WTC11 (cell line): ENCODE data around the gene ISG20L2. TPM values are rescaled to one million over a fixed set of nuclear protein-coding genes. Genes with fewer than 3 reads are reported as not detected.

Source experiments
- ATAC-seq: fragments of 200-7000 bp; cut with Tn5 transposase; 2 replicates; pipeline ENCODE4 v1.10.0; 2021; ENCODE audit warnings: mild to moderate bottlenecking, moderate library complexity
- CTCF ChIA-PET: fragments of 300-600 bp; sonication (Branson Sonifier 250); formaldehyde crosslinking; loops from one replicate; lab custom pipeline; 2021; ENCODE audit warnings: antibody characterized with exemption; lab: Charles Lee
- POLR2A ChIA-PET: fragments of 350-600 bp; sonication (Branson Sonifier 250); formaldehyde crosslinking; loops from one replicate; lab custom pipeline; 2021; ENCODE audit warnings: antibody characterized with exemption; lab: Charles Lee
- DNase-seq: peaks from one replicate; pipeline ENCODE4 v3.0.0; 2021; ENCODE audit warnings: low spot score
- H3K27ac Mint-ChIP-seq: 2 replicates; pipeline ENCODE4 v1.8.0; 2021; ENCODE audit warnings: mixed read lengths
- H3K27me3 Mint-ChIP-seq: 2 replicates; pipeline ENCODE4 v1.8.0; 2021; ENCODE audit warnings: low read depth, mild to moderate bottlenecking, moderate library complexity, mixed read lengths
- H3K36me3 Mint-ChIP-seq: 2 replicates; pipeline ENCODE4 v1.8.0; 2021; ENCODE audit warnings: mixed read lengths
- H3K4me1 Mint-ChIP-seq: 2 replicates; pipeline ENCODE4 v1.8.0; 2022; ENCODE audit warnings: mixed read lengths
- H3K4me3 Mint-ChIP-seq: 2 replicates; pipeline ENCODE4 v1.8.0; 2021; ENCODE audit warnings: mild to moderate bottlenecking, moderate library complexity, mixed read lengths
- H3K9me3 Mint-ChIP-seq: 2 replicates; pipeline ENCODE4 v1.8.0; 2021; ENCODE audit warnings: mixed read lengths
- ATF3 ChIP-seq: sonication (generic); formaldehyde crosslinking; conservative IDR thresholded peaks from 2 replicates; pipeline ENCODE4 v1.8.1; 2022; ENCODE audit warnings: mild to moderate bottlenecking, missing genetic modification reagents
- CBFB ChIP-seq: sonication (generic); formaldehyde crosslinking; IDR thresholded peaks from 2 replicates; pipeline ENCODE4 v1.8.1; 2022; ENCODE audit warnings: mild to moderate bottlenecking, low read depth, missing genetic modification reagents
- CDX4 ChIP-seq: fragments of 250-450 bp; sonication (Bioruptor Pico); IDR thresholded peaks from 2 replicates; pipeline ENCODE4 v1.9.0; 2021; ENCODE audit warnings: moderate library complexity, mild to moderate bottlenecking, inconsistent platforms, borderline replicate concordance
- CREM ChIP-seq: sonication (generic); formaldehyde crosslinking; IDR thresholded peaks from 2 replicates; pipeline ENCODE4 v1.8.1; 2022; ENCODE audit warnings: mild to moderate bottlenecking, missing genetic modification reagents, moderate library complexity
- ELF4 ChIP-seq: sonication (generic); formaldehyde crosslinking; IDR thresholded peaks from 2 replicates; pipeline ENCODE4 v1.8.1; 2022; ENCODE audit warnings: low read depth, mild to moderate bottlenecking, moderate library complexity, missing genetic modification reagents
- FOXJ3 ChIP-seq: sonication (generic); formaldehyde crosslinking; IDR thresholded peaks from 2 replicates; pipeline ENCODE4 v1.9.0; 2021; ENCODE audit warnings: missing genetic modification reagents, mild to moderate bottlenecking, borderline replicate concordance
- FOXK1 ChIP-seq: sonication (generic); formaldehyde crosslinking; IDR thresholded peaks from 2 replicates; pipeline ENCODE4 v1.8.0; 2022; ENCODE audit warnings: mild to moderate bottlenecking, moderate library complexity, missing genetic modification reagents
- FOXP1 ChIP-seq: sonication (generic); formaldehyde crosslinking; IDR thresholded peaks from 2 replicates; pipeline ENCODE4 v1.8.0; 2022; ENCODE audit warnings: missing genetic modification reagents, mild to moderate bottlenecking, moderate library complexity, borderline replicate concordance
- HMGXB4 ChIP-seq: sonication (generic); formaldehyde crosslinking; IDR thresholded peaks from 2 replicates; pipeline ENCODE4 v1.8.1; 2023; ENCODE audit warnings: mild to moderate bottlenecking, moderate library complexity, missing genetic modification reagents
- IRF2 ChIP-seq: sonication (generic); formaldehyde crosslinking; IDR thresholded peaks from 2 replicates; pipeline ENCODE4 v1.8.0; 2022; ENCODE audit warnings: low read depth, missing genetic modification reagents, borderline replicate concordance
- NR1H2 ChIP-seq: sonication (generic); formaldehyde crosslinking; IDR thresholded peaks from 2 replicates; pipeline ENCODE4 v1.9.0; 2021; ENCODE audit warnings: mild to moderate bottlenecking, moderate library complexity, missing genetic modification reagents
- NR2C2 ChIP-seq: sonication (generic); formaldehyde crosslinking; IDR thresholded peaks from 2 replicates; pipeline ENCODE4 v1.8.0; 2022; ENCODE audit warnings: mild to moderate bottlenecking, missing genetic modification reagents
- RELA ChIP-seq: sonication (generic); formaldehyde crosslinking; IDR thresholded peaks from 2 replicates; pipeline ENCODE4 v1.8.1; 2022; ENCODE audit warnings: missing genetic modification reagents, mild to moderate bottlenecking, borderline replicate concordance
- RORB ChIP-seq: fragments of 250-450 bp; sonication (Bioruptor Pico); IDR thresholded peaks from 2 replicates; pipeline ENCODE4 v1.9.0; 2021; ENCODE audit warnings: mild to moderate bottlenecking
- TEAD1 ChIP-seq: sonication (generic); formaldehyde crosslinking; IDR thresholded peaks from 2 replicates; pipeline ENCODE4 v1.8.0; 2022; ENCODE audit warnings: mild to moderate bottlenecking, missing genetic modification reagents
- TEAD4 ChIP-seq: sonication (generic); formaldehyde crosslinking; IDR thresholded peaks from 2 replicates; pipeline ENCODE4 v1.8.0; 2022; ENCODE audit warnings: mild to moderate bottlenecking, missing genetic modification reagents
- ZBTB21 ChIP-seq: sonication (generic); formaldehyde crosslinking; IDR thresholded peaks from 2 replicates; pipeline ENCODE4 v1.8.1; 2023; ENCODE audit warnings: mild to moderate bottlenecking, missing genetic modification reagents, borderline replicate concordance
- ZNF263 ChIP-seq: sonication (generic); formaldehyde crosslinking; IDR thresholded peaks from 2 replicates; pipeline ENCODE4 v1.8.1; 2022; ENCODE audit warnings: low read depth, mild to moderate bottlenecking, moderate library complexity, missing genetic modification reagents
- ZNF396 ChIP-seq: fragments of 250-450 bp; sonication (Bioruptor Pico); IDR thresholded peaks from 2 replicates; pipeline ENCODE4 v1.8.0; 2021; ENCODE audit warnings: mild to moderate bottlenecking, moderate library complexity, borderline replicate concordance
- ZNF423 ChIP-seq: fragments of 250-450 bp; sonication (Bioruptor Pico); IDR thresholded peaks from 2 replicates; pipeline ENCODE4 v2.1.2; 2022; ENCODE audit warnings: mild to moderate bottlenecking, moderate library complexity
- ZNF532 ChIP-seq: fragments of 250-450 bp; sonication (Bioruptor Pico); IDR thresholded peaks from 2 replicates; pipeline ENCODE4 v1.9.0; 2021; ENCODE audit warnings: mild to moderate bottlenecking, borderline replicate concordance
- total RNA-seq: library from RNA; stranded (reverse); gene quantifications from 3 replicates; pipeline ENCODE4 v1.2.3, GENCODE V29; 2021

The ISG20L2 gene
- total RNA-seq, 1 experiment from 2014 or later: 43.8 TPM

GRCh38 chr1:156709031-156709430 lies 19.5 kb downstream of the ISG20L2 start:
- Mint-ChIP-seq H3K4me1 (peaks cover 61% of the 10 kb centered on the region), H3K36me3 (no peaks in the 10 kb centered on the region), H3K27ac (no peak overlapping the region; the same call in 1 of the 2 replicates), H3K9me3 (no peaks in the 10 kb centered on the region), H3K4me3 (peak overlapping the region; percentile 84), H3K27me3 (peaks cover 13% of the 10 kb centered on the region)
- TF ChIP-seq HMGXB4 (CRISPR knock-in tag) (no peak), TEAD4 (CRISPR knock-in tag) (no peak), IRF2 (CRISPR knock-in tag) (no peak), ZBTB21 (CRISPR knock-in tag) (no peak), ZNF423 (CRISPR knock-in tag) (no peak), ZNF263 (CRISPR knock-in tag) (no peak), CDX4 (CRISPR knock-in tag) (no peak), ATF3 (CRISPR knock-in tag) (no peak), RELA (CRISPR knock-in tag) (no peak), ELF4 (CRISPR knock-in tag) (no peak), RORB (no peak), CBFB (CRISPR knock-in tag) (no peak), NR2C2 (CRISPR knock-in tag) (no peak), ZNF396 (no peak), FOXJ3 (CRISPR knock-in tag) (no peak), TEAD1 (no peak), NR1H2 (CRISPR knock-in tag) (no peak)
- ATAC-seq (no peak), DNase-seq (no peak)
- POLR2A ChIA-PET: interaction anchor here (1.0 to 5.4 kb wide), 5 partner anchors 17 to 32 kb away, joined by 3 to 195 read pairs (median 9); partner anchors contain the start of genes ISG20L2, METTL25B and NES
- CTCF ChIA-PET: interaction anchor here (0.8 to 25.2 kb wide), 8 partner anchors 11 to 365 kb away, joined by 3 to 1553 read pairs (median 20); partner anchors contain the start of genes INSRR, ISG20L2, METTL25B and NES

GRCh38 chr1:156708218-156708661 lies 20.3 kb downstream of the ISG20L2 start:
- ATAC-seq (peak; percentile 33), DNase-seq (peak; percentile 69)
- H3K36me3 Mint-ChIP-seq: 0 out of 2 replicates have a peak, but pooled peaks cover under 1% of the 10 kb centered on the region
- H3K9me3 Mint-ChIP-seq: no peaks in the 10 kb centered on the region
- peaks cover 21% of the 10 kb centered on the region for H3K27me3 Mint-ChIP-seq
- TF ChIP-seq ZNF423 (CRISPR knock-in tag) (0 out of 2 replicates have a peak, but pooled peaks have one; percentile 7), FOXK1 (CRISPR knock-in tag) (peak; percentile 28; the same call in 1 of the 2 replicates), ZNF532 (CRISPR knock-in tag) (no peak), CREM (CRISPR knock-in tag) (no peak), FOXP1 (peak; percentile 49; the same call in 1 of the 2 replicates)
- ChIA-PET CTCF (interaction anchor here (0.6 to 25.2 kb wide), 15 partner anchors 9 to 366 kb away, joined by 3 to 1553 read pairs (median 4); partner anchors contain the start of genes HAPLN2, INSRR, ISG20L2 and METTL25B), POLR2A (interaction anchor here (0.9 to 5.4 kb wide), 8 partner anchors 13 to 43 kb away, joined by 3 to 195 read pairs (median 8); partner anchors contain the start of genes HDGF, ISG20L2, METTL25B and NES)
- peak overlapping the region; percentile 84 for H3K4me3 Mint-ChIP-seq
- H3K4me1 Mint-ChIP-seq: peaks cover 69% of the 10 kb centered on the region
- H3K27ac Mint-ChIP-seq: peak overlapping the region; percentile 92
